Natural killer cell treated with Interleukin-12 subunit alpha and Interleukin-12 subunit beta and Interleukin-15 and Interleukin-18, amount 100 ng/mL, for 72 hours (primary cell): Measurements from ENCODE around the gene HAUS2. TPM values are rescaled to one million over a fixed set of nuclear protein-coding genes. Genes with fewer than 3 reads are reported as not detected.
"Not testable (repeated sequence)": the region's sequence is repeated elsewhere in the genome, so short reads cannot be mapped to it uniquely, and the experiment has no call there.

Experiments
- ATAC-seq, 2 donors: fragments of 150-1000 bp; cut with Tn5 transposase in 1 of 2; sonication (Bioruptor Pico), chemical (Tn5 transposase) in 1 of 2; 2 replicates each; pipeline ENCODE4 v1.10.0; 2021
- DNase-seq: peaks from one replicate; pipeline ENCODE4 v3.0.0; 2022; ENCODE audit warnings: low spot score
- H3K27ac Mint-ChIP-seq, 2 donors: 1 replicate in 1 of 2; 2 replicates in 1 of 2; pipeline ENCODE4 v1.8.0; 2022; ENCODE audit warnings: mixed read lengths in 2 of 2, mild to moderate bottlenecking in 1 of 2, moderate library complexity in 1 of 2
- H3K27me3 Mint-ChIP-seq, 2 donors: 1 replicate in 1 of 2; 2 replicates in 1 of 2; pipeline ENCODE4 v1.8.0; 2022; ENCODE audit warnings: mixed read lengths in 2 of 2
- H3K36me3 Mint-ChIP-seq: one replicate; pipeline ENCODE4 v1.8.0; 2022; ENCODE audit warnings: mixed read lengths
- H3K4me1 Mint-ChIP-seq, 2 donors: 1 replicate in 1 of 2; 2 replicates in 1 of 2; pipeline ENCODE4 v1.8.0; 2022; ENCODE audit warnings: low read depth in 2 of 2, mixed read lengths in 2 of 2, mild to moderate bottlenecking in 1 of 2
- H3K4me3 Mint-ChIP-seq: one replicate; pipeline ENCODE4 v1.8.0; 2022; ENCODE audit warnings: mixed read lengths
- H3K9me3 Mint-ChIP-seq: 2 replicates; pipeline ENCODE4 v1.8.0; 2022; ENCODE audit warnings: mixed read lengths
- total RNA-seq, 2 donors: library from RNA; stranded (reverse); gene quantifications; one replicate each; pipeline ENCODE4 v1.2.3, GENCODE V29; 2022

Gene HAUS2
- total RNA-seq, 2 donors from 2014 or later: 29.4 to 36.4 TPM

- Mint-ChIP-seq H3K4me3 (peak overlapping the region; percentile 96), H3K36me3 (peaks cover 7% of the 10 kb centered on the region), H3K4me1 (peaks cover 30 to 36% of the 10 kb centered on the region in 2 donors), H3K27me3 (no peaks in the 10 kb centered on the region), H3K9me3 (no peaks in the 10 kb centered on the region), H3K27ac (peak overlapping the region; percentile 95 to 99)
- peak in 1 of 2 donors; percentile 6 for ATAC-seq
- no peak for DNase-seq
Observed at GRCh38 chr15:42547918-42548248, 755 bp upstream of the HAUS2 start.

DNA sequence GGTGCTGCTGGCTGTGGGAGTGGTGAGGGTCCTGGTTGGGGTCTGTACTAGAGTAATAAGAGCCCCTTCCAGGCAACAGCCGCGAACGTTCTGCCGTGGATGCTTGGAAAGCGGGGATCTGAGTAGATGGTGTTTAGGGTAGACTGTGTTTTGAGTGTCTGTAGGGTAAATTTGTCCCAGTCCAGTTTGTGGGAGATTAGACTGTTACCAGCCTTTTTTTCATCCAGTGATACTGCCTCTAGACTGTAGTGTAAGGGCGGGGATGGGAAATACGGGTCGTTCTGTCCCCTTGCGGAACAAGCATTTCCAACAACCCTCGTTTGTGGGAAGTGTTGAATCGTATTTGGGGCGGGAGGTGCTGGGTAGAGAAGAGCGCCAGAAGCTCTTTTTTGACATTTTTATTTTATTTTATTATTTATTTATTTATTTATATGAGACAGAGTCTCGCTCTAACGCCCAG is 424 bp downstream of the HAUS2 start:
- DNase-seq: no peak
- Mint-ChIP-seq H3K4me3 (peak overlapping the region; percentile 96), H3K9me3 (no peaks in the 10 kb centered on the region), H3K4me1 (peaks cover 33 to 44% of the 10 kb centered on the region in 2 donors), H3K36me3 (peaks cover 7% of the 10 kb centered on the region), H3K27ac (peak overlapping the region; percentile 95 to 99), H3K27me3 (no peaks in the 10 kb centered on the region)
- ATAC-seq: peak; percentile 54 to 61

- Mint-ChIP-seq H3K27ac (peak overlapping the region; percentile 95 to 99), H3K36me3 (peaks cover 7% of the 10 kb centered on the region), H3K27me3 (no peaks in the 10 kb centered on the region), H3K4me1 (peaks cover 33 to 46% of the 10 kb centered on the region in 2 donors), H3K9me3 (no peaks in the 10 kb centered on the region), H3K4me3 (peak overlapping the region; percentile 96)
- ATAC-seq (no peak), DNase-seq (no peak)
Observed at GRCh38 chr15:42549741-42550392, 1.2 kb downstream of the HAUS2 start.

DNA sequence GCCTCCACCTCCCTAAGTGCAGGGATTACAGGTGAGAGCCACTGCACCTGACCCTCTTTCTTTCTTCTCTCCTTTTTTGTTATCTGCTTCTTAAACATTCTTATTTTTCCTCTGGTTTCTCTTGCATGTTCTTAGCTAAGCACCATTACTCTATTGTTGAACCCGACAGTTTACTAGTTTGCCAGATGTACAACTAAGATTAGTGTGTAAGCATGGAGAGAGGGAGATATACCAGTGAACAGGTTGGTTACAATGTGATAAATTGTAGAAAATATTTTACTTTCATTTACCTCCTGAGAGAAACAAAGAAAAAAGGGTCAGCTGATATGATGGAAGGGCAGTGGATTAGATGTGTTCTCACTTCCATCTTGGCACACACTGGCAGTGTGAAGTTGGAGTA is 4.9 kb downstream of the HAUS2 start:
- DNase-seq: no peak
- Mint-ChIP-seq H3K27me3 (no peaks in the 10 kb centered on the region), H3K36me3 (no peaks in the 10 kb centered on the region), H3K4me3 (no peak overlapping the region), H3K4me1 (peaks cover 19 to 24% of the 10 kb centered on the region in 2 donors), H3K9me3 (no peaks in the 10 kb centered on the region), H3K27ac (no peak overlapping the region)
- ATAC-seq: no peak

DNA sequence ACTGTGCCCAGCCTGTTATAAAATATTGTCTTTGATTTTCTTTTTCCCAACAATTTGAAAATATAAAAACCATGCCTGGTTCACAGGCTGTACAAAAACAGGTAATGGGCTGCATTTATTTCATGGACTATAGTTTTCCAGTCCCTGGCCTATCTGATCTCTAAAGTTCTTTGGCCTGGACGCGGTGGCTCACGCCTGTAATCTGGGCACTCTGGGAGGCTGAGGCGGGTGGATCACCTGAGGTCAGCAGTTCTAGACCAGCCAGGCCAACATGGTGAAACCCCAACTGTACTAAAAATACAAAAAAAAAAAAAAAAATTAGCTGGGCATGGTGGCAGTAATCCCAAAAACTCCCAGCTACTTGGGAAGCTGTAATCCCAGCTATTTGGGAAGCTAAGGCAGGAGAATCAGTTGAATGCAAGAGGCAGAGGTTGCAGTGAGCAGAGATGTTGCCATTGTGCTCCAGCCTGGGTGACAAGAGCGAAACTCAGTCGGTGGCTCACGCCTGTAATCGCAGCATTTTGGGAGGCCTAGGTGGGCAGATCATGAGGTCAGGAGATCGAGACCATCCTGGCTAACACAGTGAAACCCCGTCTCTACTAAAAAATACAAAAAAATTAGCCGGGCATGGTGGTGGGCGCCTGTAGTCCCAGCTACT is 8.0 kb downstream of the HAUS2 start:
- H3K27ac Mint-ChIP-seq, H3K36me3 Mint-ChIP-seq, H3K27me3 Mint-ChIP-seq, H3K4me3 Mint-ChIP-seq, ATAC-seq, DNase-seq, H3K9me3 Mint-ChIP-seq: not testable (repeated sequence)
- peaks cover 9 to 11% of the 10 kb centered on the region in 2 donors for H3K4me1 Mint-ChIP-seq

DNA sequence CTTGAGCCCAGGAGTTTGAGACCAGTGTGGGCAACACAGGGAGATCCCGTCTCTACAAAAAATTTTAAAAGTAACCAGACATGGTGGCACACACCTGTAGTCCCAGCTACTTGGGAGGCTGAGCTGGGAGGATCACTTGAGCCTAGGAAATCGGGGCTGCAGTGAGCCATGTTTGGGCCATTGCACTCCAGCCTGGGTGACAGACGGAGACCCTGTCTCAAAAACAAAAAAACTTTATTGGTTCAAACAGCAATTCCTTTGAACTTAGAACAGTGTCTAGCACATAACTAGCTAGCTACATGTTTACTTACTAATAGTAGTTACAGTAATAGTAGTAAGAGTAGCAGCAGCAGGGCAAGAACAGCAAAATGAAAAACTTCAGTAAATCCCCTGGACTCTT is 10.1 kb downstream of the HAUS2 start:
- ATAC-seq (no peak), DNase-seq (no peak)
- Mint-ChIP-seq H3K4me1 (peaks cover 3 to 5% of the 10 kb centered on the region in 2 donors), H3K9me3 (no peaks in the 10 kb centered on the region), H3K4me3 (no peak overlapping the region), H3K27ac (no peak overlapping the region), H3K36me3 (no peaks in the 10 kb centered on the region), H3K27me3 (no peaks in the 10 kb centered on the region)

- Mint-ChIP-seq H3K4me1 (peaks cover 24 to 31% of the 10 kb centered on the region in 2 donors), H3K4me3 (peak within 1 kb of the TSS; percentile 95), H3K27me3 (no peaks in the 10 kb centered on the region), H3K27ac (peak within 1 kb of the TSS; percentile 2 to 71), H3K9me3 (no peaks in the 10 kb centered on the region), H3K36me3 (no peaks in the 10 kb centered on the region)
- peak; percentile 97 for DNase-seq
- ATAC-seq: peak; percentile 97
Observed at GRCh38 chr15:42575188-42576039, 26.8 kb downstream of the HAUS2 start, which contains the start of gene STARD9. Gene STARD9, plus strand, starts transcription at chr15:42575606. Its CDS starts 110 bp downstream, at chr15:42575716.

GRCh38 chr15:42576040-42576594 is 27.5 kb downstream of the HAUS2 start:
- no peaks in the 10 kb centered on the region for H3K9me3 Mint-ChIP-seq
- peak overlapping the region; percentile 95 for H3K4me3 Mint-ChIP-seq
- H3K36me3 Mint-ChIP-seq: no peaks in the 10 kb centered on the region
- no peak for DNase-seq
- H3K27me3 Mint-ChIP-seq: no peaks in the 10 kb centered on the region
- peak overlapping the region; percentile 2 to 71 for H3K27ac Mint-ChIP-seq
- H3K4me1 Mint-ChIP-seq: peaks cover 30 to 37% of the 10 kb centered on the region in 2 donors
- no peak for ATAC-seq

- no peaks in the 10 kb centered on the region for H3K27me3 Mint-ChIP-seq
- H3K9me3 Mint-ChIP-seq: no peaks in the 10 kb centered on the region
- DNase-seq (no peak), ATAC-seq (no peak)
- no peaks in the 10 kb centered on the region for H3K36me3 Mint-ChIP-seq
- H3K4me3 Mint-ChIP-seq: peak overlapping the region; percentile 95
- H3K4me1 Mint-ChIP-seq: peaks cover 37 to 43% of the 10 kb centered on the region in 2 donors
- peak overlapping the region; percentile 2 to 71 for H3K27ac Mint-ChIP-seq
Observed at GRCh38 chr15:42576776-42577175, 28.1 kb downstream of the HAUS2 start.

- DNase-seq (no peak), ATAC-seq (no peak)
- Mint-ChIP-seq H3K36me3 (no peaks in the 10 kb centered on the region), H3K27me3 (no peaks in the 10 kb centered on the region), H3K4me3 (no peak overlapping the region), H3K27ac (no peak overlapping the region), H3K4me1 (peaks cover 41 to 49% of the 10 kb centered on the region in 2 donors), H3K9me3 (no peaks in the 10 kb centered on the region)
Observed at GRCh38 chr15:42577514-42578031, 28.9 kb downstream of the HAUS2 start.

DNA sequence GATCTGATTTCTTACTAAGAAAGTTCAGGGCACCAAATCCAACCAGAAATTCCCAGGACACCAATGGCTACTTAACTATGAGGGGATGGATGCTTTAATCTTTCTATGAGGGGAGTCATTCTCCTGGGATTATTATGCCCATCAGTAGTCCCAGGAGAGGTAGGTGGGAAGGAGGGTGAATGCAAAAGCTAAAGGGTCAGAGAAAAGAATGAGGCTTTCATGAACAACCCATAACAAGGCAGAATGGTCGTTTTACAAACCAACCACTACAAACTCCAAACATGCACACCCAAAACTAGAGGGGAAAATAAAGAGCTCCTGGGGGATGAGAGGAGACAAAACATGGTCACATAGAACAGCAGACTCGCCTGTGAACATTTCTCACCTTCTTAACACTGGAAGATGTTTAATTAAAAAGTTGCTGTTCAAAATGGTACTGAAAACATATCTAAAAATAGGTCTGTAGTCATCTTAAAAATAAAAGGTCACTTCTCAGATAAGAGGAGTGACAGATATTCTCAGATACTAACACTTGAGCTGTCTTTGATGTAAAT is 30.4 kb downstream of the HAUS2 start:
- Mint-ChIP-seq H3K4me3 (peak overlapping the region; percentile 2), H3K27ac (no peak overlapping the region), H3K36me3 (no peaks in the 10 kb centered on the region), H3K9me3 (no peaks in the 10 kb centered on the region), H3K27me3 (no peaks in the 10 kb centered on the region), H3K4me1 (peaks cover 41 to 49% of the 10 kb centered on the region in 2 donors)
- ATAC-seq (no peak), DNase-seq (no peak)

DNA sequence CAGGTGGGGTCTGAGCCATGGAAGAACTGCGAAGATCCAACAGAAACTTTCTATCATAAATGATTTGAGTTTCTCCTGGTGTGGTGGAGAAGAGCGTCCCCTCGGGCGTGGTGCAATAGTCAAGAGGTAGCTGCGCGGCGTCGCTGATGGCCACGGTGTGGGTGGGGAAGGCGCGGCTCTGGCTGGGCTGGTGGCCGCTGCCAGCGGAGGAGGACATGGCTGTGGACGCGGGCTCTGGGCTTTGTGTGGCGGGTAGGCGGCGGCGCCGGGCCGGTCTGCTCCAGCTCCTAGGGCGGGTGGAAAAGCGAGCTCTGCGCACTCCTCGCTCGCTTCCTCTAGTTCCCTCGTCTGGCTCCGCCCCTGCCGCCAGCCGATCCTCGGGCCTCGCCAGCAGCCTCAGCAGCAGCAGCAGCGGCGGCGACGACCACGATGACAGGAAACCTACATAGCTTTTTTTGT is 32.7 kb downstream of the HAUS2 start:
- peak; percentile 85 for DNase-seq
- H3K36me3 Mint-ChIP-seq: no peaks in the 10 kb centered on the region
- peak overlapping the region; percentile 91 for H3K4me3 Mint-ChIP-seq
- no peaks in the 10 kb centered on the region for H3K9me3 Mint-ChIP-seq
- no peaks in the 10 kb centered on the region for H3K27me3 Mint-ChIP-seq
- peak overlapping the region; percentile 70 to 77 for H3K27ac Mint-ChIP-seq
- H3K4me1 Mint-ChIP-seq: peaks cover 34 to 41% of the 10 kb centered on the region in 2 donors
- ATAC-seq: peak; percentile 95 to 99
